Lower leg skin (tissue), 4 donors: ENCODE measurements around the gene PRKAR1A. TPM values are rescaled to one million over a fixed set of nuclear protein-coding genes. Genes with fewer than 3 reads are reported as not detected.
"Not testable (repeated sequence)": the region's sequence is repeated elsewhere in the genome, so short reads cannot be mapped to it uniquely, and the experiment has no call there.

ENCODE experiments used
- DNase-seq, 2 donors: peaks; one replicate each; pipeline ENCODE4 v3.0.0-alpha.2; 2019; ENCODE audit warnings: low spot score in 2 of 2
- H3K4me3 ChIP-seq: fragments of 200-600 bp; sonication (generic); 2 replicates; pipeline ENCODE4 v1.5.1; 2017; ENCODE audit warnings: mild to moderate bottlenecking, low read depth; ENCODE audit not compliant: poor library complexity, severe bottlenecking
- POLR2A ChIP-seq, 2 donors: fragments of 450-650 bp; IDR thresholded peaks; one replicate each; pipeline ENCODE4 v1.6.1; 2016 to 2017; ENCODE audit warnings: antibody characterized with exemption in 2 of 2, mild to moderate bottlenecking in 1 of 2, moderate library complexity in 1 of 2
- WGBS, 2 donors: methylation state at CpG; one replicate each; pipeline ENCODE4 v1.1.5; 2018; 5-methylcytosine and 5-hydroxymethylcytosine counted together
- intact Hi-C: fragments of 100-400 bp; cut with DNase I; formaldehyde crosslinking; loops from one replicate; pipeline ENCODE4 v1.15.0; 2023; ENCODE audit warnings: low total_unique reads
- total RNA-seq, 4 donors: library from RNA; depleted of rRNA; stranded (reverse); fragments of >200 nt; gene quantifications; one replicate each; pipeline ENCODE4 v1.1.0, GENCODE V29; 2016
- TF ChIP-seq, protein P1 (sequence below), 3 donors: fragments of 450-650 bp; IDR thresholded peaks; one replicate each; pipeline ENCODE4 v1.5.1; 2016; ENCODE audit warnings: antibody characterized with exemption in 3 of 3, mild to moderate bottlenecking in 3 of 3, moderate library complexity in 2 of 3

Gene PRKAR1A
- total RNA-seq, 4 donors from 2014 or later: 198 to 214 (median 207) TPM

DNA sequence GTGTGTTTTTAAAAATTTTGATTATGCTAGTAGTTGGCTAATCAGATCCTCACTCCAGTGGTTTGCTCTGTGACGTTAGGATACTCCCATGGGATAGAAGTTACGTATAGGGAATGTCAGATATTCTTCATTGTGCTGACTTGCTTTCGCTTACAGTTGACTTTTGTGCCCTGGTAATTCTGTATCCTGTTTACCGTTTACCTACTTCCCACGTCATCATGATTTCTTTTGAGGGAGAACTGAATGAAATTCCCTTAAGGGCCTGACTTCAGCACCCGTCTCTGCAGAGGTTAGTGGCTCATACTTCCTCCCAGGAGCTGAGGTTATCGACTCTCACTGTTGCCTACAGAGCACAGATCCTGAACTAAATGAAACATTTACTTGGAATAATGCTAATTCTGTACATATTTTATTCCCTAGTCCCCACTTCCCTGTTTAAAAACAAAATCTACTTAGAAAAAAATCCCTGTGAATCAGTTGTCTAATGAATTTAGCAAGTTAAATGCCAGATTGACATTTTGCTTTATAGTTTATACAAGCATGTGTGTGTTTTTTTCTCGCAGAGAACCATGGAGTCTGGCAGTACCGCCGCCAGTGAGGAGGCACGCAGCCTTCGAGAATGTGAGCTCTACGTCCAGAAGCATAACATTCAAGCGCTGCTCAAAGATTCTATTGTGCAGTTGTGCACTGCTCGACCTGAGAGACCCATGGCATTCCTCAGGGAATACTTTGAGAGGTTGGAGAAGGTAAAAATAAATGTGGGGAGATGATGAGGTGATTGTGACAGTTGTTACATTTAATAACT lies 2.8 kb downstream of the PRKAR1A start:
- no peak overlapping the region for H3K4me3 ChIP-seq
- 44% methylated on average over 15 of the region's 15 CpGs for WGBS, 2 donors
- no peak for DNase-seq
- TF ChIP-seq POLR2A (IDR thresholded peaks at IDR 0.05): no peak
- TF ChIP-seq, protein P1, sequence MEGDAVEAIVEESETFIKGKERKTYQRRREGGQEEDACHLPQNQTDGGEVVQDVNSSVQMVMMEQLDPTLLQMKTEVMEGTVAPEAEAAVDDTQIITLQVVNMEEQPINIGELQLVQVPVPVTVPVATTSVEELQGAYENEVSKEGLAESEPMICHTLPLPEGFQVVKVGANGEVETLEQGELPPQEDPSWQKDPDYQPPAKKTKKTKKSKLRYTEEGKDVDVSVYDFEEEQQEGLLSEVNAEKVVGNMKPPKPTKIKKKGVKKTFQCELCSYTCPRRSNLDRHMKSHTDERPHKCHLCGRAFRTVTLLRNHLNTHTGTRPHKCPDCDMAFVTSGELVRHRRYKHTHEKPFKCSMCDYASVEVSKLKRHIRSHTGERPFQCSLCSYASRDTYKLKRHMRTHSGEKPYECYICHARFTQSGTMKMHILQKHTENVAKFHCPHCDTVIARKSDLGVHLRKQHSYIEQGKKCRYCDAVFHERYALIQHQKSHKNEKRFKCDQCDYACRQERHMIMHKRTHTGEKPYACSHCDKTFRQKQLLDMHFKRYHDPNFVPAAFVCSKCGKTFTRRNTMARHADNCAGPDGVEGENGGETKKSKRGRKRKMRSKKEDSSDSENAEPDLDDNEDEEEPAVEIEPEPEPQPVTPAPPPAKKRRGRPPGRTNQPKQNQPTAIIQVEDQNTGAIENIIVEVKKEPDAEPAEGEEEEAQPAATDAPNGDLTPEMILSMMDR (IDR thresholded peaks at IDR 0.05): no peak
- intact Hi-C loops: no loop called here

DNA sequence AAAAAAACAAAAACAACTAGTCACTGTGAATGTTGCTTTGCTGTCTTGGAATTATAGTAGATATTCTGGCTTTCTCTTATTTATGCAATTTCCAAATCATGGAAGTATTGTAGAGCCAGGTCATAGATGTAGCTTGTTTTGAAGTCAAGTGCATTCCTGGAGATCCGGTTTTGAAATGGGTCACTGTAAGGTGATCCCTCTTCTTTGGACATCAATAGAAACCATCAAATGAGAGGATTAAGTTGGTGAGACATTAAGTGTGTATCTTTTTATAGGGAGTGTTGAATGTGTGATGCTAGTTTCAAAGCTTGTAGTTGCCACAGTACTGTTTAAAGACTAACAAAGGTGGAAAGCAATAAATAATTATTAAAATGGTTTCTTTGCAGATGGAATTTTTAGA lies 4.5 kb downstream of the PRKAR1A start:
- intact Hi-C loops: no loop called here
- 73 to 75% methylated on average over 1 of the region's 1 CpG for WGBS, 2 donors

DNA sequence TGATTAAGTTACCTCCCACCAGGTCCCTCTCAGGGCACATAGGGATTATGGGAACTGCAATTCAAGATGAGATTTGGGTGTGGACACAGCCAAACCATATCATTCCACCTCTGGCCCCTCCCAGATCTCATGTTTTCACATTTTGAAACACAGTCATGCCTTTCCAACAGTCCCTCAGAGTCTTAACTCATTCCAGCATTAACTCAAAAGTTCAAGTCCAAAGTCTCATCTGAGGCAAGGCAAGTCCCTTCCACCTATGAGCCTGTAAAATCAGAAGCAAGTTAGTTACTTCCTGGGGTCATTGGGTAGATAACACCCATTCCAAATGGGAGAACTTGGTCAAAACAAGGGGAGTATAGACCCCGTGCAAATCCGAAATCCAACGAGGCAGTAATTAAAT lies 5.4 kb downstream of the PRKAR1A start:
- WGBS, 2 donors: 90 to 98% methylated on average over 3 of the region's 3 CpGs
- intact Hi-C loops, H3K4me3 ChIP-seq, DNase-seq: not testable (repeated sequence)

More for the DNA sequence above, 4.5 kb downstream of the PRKAR1A start:
- no peak for DNase-seq
- H3K4me3 ChIP-seq: no peak overlapping the region
- TF ChIP-seq, protein P1 (IDR thresholded peaks at IDR 0.05): no peak
- no peak for TF ChIP-seq POLR2A (IDR thresholded peaks at IDR 0.05)

GRCh38 chr17:68518063-68518815 lies 6.0 kb downstream of the PRKAR1A start:
- TF ChIP-seq POLR2A (IDR thresholded peaks at IDR 0.05): no peak
- TF ChIP-seq, protein P1 (IDR thresholded peaks at IDR 0.05): no peak
- no peak for DNase-seq
- H3K4me3 ChIP-seq: no peak overlapping the region
- intact Hi-C loops: no loop called here
- 90 to 96% methylated on average over 9 of the region's 9 CpGs for WGBS, 2 donors

DNA sequence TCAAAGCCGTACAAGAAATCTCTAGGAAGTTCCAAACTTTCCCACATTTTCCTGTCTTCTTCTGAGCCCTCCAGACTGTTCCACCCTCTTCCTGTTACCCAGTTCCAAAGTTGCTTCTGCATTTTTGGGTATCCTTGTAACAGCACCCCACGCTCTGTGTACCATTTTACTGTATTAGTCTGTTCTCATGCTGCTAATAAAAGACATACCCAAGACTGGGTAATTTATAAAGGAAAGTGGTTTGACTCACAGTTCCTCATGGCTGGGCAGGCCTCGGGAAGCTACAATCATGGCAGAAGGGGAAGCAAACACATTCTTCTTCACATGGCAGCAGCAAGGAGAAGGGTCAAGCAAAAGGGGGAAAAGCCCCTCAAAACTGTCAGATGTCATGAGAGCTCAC lies 6.8 kb downstream of the PRKAR1A start:
- DNase-seq, intact Hi-C loops, H3K4me3 ChIP-seq: not testable (repeated sequence)
- WGBS, 2 donors: 84 to 88% methylated on average over 3 of the region's 3 CpGs

DNA sequence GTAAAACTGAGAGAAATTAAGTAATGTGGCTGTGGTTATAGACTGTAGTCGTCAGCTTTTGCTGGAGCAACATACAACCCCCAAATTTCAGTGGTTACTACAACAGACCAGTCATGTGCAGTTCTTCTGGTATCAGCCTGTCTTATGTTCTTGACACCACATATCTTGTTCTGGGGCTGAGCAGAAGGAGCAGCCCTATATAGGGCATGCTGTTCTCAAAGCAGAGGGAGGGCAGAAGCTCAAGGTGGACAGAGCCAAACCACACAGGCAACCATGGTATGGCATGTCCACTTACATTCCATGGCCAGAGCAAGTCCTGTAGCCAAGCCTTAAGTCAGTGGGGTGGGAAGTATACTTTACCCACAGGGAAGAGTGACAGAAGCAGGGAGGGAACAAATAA lies 7.7 kb downstream of the PRKAR1A start:
- intact Hi-C loops: no loop called here
- WGBS, 2 donors: 78 to 92% methylated on average over 1 of the region's 1 CpG
- no peak for DNase-seq
- TF ChIP-seq, protein P1 (IDR thresholded peaks at IDR 0.05): no peak
- TF ChIP-seq POLR2A (IDR thresholded peaks at IDR 0.05): no peak
- H3K4me3 ChIP-seq: no peak overlapping the region
